Stimulated activated naive CD4-positive, alpha-beta T cell treated with Interleukin-2 at 50 U/mL for 16 hours (primary cell): ENCODE results near the gene MFSD12.
A peak's percentile ranks its signal among the peaks of the same experiment; 100 is the strongest.
"Not testable (repeated sequence)": the region's sequence is repeated elsewhere in the genome, so short reads cannot be mapped to it uniquely, and the experiment has no call there.

Experiments
- DNase-seq: peaks from one replicate; lab custom pipeline; 2025; lab: John Stamatoyannopoulos, UW

The MFSD12 gene

DNA sequence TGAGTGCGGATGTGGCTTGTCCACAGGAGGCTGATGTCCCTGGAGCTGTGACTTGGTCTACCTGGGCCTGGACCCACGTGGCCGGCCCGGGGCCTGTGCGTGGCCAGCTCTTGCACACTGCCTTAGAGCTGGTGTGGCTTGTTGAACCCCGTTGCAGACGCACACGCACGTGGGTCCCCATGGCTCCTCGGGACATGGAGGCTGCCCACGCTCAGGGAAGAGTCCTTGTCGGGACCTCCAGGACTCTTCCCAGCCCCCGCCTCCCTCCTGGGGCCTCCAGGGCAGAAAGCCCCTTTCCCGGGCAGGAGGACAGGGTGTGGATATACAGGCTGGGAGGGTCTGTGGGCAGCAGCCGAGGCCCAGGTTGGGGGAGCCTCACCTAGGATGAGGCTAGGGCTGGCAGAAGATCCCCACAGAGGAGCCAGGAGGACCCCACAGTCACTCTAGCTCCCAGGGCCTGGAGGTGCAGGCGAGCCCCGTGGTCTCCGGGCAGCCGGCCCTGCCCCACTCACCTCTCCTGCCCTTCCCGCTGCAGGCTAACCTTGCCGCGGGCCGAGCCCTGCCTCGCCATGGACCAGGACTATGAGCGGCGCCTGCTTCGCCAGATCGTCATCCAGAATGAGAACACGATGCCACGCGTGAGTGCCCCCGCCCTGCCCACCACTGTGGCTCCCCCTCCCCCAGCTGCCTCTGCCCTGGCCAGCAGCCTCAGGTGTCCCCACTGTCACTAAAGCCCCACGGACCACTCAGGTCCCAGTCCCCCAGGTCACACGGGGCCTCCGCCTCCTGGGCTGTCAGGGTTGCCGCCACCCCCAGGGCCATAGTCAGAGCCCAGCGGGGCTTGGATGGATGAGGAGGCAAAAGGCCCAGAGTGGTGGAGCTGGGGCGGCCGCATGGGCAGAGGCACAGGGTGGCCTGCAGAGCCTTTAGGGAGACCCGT is 34.7 kb downstream of the MFSD12 start:
- no peak for DNase-seq

DNA sequence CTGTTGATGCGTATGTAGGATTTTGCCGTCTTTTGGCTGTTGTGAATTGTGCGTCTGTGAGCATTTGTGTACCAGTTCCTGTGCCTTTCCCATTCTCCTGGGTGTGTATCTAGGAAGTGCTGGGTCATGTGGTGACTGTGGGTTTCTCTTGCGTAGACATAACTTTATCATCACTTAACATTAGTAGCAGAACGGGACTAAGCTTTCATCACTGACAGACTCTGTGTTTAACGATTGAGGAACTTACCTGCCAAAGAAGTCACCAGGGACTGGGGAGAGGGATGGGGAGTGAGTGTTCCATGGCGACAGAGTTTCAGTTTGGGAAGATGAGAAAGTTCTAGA is 36.3 kb downstream of the MFSD12 start:
- DNase-seq = no peak

DNA sequence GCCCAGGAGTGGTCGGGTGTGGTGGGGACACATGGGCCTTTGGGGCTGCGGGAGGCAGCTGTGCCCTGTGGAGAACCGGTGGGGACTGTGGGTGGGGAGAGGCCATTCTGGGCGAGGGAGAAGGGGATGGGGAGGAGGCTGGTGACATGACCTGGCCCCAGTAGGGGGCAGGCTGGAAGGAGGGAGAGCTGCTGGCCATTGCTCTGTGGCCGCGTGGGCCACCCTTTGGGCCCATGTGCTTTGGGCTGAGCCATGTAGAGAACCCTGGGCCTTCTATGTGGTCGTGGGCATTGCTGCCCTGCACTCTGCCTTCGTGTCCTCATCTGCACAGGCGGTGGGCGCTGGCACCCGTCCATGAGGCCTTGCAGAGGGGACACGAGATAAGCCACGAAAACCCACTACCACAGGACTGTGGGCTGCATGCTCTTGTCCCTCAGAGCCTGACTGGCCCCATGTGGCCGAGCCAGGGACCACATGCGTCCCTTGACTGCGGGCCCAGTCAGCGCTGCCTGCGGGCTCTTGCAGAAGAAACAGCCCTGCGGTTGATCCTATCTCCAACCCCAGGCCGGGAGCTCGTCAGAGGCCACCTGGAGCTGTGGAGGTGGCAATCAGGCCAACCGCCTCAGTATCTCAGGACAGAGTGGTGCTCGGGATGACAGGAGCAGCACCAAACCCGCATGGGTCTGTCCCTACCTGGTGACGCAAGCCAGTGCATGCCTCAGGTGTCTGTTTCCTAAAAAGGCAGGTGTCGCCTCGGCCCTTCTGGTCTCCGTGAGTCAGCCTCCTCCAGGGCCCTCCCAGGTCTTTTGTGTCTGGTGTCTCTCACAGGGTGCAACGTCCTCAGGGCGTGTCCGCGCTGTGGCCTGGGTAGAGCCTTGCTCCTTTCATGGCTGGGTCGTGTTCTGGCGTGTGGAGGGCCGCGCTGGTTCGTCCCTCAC is 37.0 kb downstream of the MFSD12 start:
- DNase-seq = no peak

DNA sequence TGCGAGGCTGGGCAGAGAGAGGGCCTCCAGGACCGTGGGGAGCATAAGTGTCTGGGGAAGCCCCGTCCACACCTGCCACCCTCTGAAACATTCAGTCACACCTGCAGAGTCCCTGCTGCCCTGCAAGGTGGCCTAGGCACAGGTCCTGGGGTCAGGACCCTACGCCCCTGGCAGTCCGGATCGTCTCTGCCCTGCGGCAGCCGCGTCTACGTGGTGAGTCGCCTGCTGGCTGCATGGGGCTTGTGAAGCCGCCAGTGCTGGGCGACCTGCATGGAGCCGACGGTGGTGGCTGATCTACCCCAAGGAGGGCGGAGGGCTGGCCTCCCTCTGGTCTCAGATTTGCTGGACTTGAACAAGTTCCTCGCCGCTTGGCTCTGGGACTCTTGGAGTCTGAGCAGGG is 38.3 kb downstream of the MFSD12 start:
- no peak for DNase-seq

DNA sequence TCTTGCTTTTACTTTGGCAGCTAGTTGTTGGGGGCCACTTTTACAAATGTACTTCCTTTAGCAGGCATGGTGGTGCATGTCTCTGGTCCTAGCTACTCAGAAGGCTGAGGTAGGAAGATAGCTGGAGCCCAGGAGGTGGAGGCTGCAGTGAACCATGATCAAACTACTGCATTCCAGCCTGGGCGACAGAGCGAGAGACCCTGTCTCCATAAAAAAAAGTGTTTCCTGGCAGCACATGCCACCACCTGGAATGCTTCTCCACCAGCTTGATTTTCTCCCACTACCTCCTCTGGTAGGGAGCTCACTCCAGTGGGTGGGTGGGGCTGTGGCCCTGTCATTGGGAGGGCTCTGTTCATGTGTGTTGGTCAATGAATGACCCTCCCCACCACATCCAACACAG is 38.7 kb downstream of the MFSD12 start:
- DNase-seq = no peak

DNA sequence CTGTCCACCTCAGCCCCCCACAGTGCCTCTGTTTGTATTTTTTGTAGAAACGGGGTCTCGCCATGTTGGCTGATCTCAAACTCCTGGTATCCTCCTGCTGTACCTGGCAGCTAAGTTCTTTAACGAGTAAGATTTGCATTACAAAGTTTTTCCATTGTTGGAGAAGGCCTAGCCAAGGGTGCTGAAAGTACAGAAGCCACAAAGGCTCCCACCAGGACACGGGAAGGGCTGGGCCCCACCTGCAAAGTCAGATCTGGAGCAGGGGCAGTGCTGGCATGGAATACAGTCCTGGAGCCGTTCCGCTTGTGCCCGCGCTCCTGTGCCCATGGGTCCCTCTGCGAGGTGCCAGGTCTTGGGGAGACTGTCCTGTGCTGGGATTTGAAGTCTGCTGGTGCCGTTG is 39.1 kb downstream of the MFSD12 start:
- DNase-seq = no peak

DNA sequence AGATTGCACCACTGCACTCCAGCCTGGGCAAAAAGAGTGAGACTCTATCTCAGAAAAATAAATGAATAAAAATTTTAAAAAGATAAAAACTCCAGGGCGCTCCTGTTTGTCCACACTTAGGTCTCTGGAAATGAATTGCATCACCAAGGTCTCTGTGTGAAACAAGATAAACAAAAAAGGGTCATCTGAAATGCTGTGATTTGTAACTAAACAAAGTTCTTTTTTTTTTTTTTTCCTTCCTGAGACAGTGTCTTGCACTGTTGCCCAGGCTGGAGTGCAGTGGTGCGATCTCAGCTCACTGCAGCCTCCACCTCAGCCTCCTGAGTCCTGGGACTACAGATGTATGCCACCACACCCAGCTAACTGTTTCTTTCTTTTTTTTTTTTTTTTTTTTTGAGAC is 39.7 kb downstream of the MFSD12 start:
- DNase-seq = no peak

DNA sequence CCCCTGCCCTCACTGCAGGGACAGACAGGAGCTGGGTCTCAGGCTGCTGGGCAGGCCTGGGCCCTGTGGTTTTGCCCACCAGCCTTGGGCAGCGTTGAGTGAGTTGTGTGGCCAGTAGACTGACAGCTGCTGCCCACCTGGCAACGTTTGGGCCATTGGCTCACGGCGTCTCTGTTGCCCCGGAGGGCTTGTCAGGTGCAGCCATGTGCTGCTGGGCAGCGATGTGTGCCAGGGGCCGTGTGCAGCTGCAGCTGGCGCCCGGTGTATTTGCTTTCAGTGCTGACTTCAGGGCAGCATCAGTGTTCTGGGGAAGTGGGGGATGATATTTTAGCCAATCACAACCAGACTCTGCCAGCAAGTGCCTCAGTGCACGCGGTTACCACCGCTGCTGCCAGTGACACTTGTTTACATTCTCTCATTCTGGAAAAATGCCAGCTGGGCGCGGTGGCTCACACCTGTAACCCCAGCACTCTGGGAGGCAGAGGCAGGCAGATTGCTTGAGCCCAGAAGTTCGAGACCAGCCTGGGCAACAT is 40.6 kb downstream of the MFSD12 start:
- no peak for DNase-seq

DNA sequence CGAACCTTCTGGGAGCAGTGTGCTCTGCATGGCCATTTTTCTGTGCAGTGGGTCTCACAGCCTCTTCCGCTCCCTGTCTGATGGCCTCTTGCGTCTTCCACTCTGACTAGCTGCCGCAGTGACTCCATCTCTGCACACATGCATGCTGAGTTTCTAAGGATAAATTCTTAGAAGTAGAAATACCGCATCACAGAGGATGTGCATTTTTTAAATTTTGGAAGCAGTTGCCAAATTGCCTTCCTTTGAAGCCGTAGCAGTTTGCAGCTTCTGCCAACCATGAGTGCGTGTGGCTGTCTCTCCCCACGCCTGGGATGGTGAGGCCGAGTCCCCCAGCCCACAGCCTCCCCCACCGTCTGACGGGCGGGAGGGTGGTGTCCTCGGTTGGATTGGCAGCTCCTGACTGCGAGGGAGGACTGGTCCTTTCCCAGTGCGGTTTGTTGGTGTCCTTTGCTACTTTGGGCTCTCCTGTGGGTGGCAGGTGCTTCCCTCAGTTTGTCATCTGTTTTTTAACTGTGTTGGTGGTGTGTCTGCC is 41.4 kb downstream of the MFSD12 start:
- no peak for DNase-seq

DNA sequence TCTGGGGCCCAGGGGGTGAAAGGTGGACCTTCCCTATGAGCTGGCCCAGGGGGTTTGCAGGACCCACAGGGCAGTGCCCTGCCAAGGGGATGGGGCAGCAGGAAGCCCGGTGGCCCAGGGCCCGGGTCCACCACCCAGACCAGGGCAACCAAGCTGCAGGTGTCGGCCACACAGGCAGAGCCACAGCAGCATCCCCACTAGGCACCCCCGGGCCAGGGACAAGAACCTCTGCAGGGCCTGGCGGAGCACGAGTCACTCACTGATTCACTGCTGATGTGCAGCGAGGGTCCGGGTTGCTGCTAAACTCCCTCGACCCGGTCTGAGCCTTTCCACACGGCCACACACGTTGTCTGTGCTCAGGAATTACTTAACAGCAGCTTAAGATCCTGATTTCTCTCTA is 42.5 kb downstream of the MFSD12 start:
- no peak for DNase-seq

DNA sequence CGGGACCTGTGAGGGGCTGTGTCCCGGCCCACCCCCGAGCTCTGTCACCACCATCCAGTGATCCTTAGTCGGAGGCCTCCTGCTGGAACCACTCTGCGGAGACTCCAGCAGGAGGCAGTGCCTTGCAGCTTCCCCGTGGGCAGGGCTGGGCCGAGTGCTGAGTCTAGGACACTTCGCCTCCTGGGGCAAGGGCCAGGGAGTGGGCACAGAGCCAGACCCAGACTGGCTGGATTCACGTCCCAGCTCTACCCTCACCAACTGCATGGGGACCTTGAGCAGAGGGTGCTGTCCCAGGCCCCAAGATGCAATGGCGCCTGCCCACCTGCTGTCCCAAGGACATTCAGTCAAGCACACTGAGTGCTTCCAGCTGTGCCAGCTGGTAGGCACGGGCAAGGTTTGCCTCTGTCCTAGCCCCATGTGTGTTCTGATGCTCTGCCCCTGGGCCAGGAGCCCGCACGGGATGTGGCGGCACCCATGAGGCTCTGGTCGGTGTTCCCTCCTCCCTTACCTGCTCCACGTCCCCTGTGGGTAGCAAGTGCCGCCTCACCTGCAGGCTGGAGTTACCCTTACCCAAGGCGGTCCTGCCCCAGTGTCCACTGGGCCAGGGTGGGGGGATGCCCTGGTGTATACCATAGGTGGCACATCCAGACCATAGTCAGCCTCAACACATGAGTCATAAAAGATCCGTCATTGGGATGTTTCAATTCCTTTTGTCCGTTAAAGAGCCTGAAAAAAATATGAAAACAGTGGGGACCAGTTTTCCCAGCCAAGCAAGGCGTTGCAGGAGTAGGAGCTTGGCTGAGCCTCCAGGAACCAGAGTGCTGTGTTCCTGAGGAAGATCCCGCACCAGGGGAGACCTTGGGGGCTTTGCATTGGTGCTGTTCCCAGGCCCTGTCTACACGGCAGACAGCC is 43.9 kb downstream of the MFSD12 start:
- no peak for DNase-seq

DNA sequence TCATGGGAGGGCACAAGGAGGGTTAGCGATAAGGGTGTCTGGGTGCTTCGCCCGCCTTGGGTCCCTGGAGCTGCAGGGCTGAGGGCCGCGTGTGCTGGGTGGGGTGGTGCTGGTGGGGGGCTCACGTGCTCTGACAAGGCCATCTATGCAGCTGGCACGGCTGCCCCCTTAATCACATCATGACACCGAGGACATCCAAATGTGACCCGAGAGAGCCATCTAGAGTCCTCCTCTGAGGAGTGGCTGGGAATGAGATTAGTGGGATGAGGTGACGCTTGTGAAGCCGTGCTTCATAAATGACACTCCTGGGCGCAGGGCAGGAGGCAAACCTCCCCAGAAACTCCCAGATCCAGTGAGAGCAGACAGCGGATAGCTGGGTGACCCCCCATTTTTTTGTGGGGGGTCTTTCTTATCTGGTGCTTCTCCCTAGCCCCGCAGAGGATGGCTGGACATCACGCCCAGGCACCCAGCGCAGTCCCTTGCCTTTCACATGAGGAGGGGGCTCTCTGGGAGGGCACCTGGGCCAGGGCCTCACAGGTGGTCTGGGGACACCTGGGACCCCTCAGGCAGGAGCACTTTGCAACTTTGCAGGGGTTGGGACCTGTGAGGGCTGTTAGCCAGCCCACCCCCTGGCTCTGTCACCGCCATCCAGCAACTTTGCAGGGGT is 44.7 kb downstream of the MFSD12 start:
- DNase-seq = no peak

DNA sequence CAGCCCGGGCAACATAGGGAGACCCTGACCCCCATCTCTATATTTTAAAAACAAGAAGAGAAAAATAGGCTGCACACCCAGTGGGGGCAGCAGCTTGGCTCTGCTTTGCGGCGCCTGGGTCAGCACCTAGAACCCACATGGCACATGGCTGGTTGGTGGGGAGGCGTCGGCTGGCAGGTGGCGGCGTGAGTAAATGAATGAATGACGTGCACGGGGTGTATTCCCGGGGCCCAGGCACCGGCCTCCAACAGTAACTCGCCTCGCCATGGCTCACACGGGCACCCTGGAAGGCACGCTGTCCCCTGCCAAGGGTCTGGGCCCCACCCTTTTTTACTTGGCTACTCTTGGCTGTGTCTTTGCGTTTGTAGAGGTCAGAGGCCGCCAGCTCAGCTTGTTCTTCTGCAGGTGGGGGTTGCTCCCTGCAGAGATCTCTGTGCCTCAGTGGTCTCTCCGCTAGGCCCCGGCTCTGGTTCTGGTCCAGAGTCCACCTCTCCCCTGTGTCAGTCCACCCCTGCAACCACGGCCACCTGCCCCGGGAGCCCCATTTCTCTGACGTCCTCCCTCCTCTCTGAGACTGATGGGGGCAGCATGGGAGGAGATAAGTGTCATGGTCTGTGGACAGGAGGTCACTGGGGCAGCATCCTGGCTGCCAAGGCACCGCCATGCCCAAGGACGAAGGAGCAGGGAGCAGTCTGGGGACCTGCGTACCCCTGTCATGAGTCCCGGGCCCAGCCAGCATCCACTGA is 45.7 kb downstream of the MFSD12 start:
- DNase-seq = no peak

DNA sequence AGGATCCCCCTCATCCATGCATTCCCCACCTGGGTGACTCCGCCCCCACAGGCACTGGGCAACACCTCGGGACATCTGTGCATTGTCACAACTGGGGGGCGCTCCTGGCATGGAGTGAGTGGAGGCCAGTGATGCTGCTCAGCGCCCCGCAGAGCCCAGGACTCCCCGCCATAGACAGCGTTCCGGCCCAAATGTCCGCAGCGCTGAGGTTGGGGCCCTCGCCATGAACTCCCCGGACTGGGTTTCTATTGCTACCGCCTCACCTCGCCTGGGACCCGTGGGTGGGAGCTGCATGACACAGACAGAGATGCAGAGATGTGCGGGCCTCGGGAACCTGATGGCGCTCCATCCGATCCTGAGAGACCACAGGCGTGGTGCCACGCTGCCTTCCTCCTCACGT is 46.7 kb downstream of the MFSD12 start:
- no peak for DNase-seq

DNA sequence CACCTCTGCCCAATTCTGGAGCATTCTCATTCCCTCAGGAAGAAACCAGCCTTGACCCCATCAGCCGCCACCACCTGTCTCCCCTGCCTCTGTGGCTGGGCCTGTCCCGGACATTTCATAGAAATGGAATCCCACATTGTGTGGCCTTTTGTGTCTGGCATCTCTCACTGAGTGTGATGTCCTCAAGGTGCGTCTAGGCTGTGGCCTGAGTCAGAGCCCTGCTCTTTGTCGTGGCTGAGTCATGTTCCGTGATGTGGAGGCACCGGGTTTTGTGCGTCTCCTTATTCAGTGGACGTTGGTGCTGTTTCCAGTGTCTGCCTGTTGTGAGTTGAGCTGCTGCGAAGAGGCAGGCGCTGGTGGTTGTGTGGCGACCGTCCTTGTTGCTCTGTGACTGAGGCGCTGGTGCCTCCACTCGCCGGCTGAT is 47.8 kb downstream of the MFSD12 start:
- DNase-seq = peak; percentile 28

DNA sequence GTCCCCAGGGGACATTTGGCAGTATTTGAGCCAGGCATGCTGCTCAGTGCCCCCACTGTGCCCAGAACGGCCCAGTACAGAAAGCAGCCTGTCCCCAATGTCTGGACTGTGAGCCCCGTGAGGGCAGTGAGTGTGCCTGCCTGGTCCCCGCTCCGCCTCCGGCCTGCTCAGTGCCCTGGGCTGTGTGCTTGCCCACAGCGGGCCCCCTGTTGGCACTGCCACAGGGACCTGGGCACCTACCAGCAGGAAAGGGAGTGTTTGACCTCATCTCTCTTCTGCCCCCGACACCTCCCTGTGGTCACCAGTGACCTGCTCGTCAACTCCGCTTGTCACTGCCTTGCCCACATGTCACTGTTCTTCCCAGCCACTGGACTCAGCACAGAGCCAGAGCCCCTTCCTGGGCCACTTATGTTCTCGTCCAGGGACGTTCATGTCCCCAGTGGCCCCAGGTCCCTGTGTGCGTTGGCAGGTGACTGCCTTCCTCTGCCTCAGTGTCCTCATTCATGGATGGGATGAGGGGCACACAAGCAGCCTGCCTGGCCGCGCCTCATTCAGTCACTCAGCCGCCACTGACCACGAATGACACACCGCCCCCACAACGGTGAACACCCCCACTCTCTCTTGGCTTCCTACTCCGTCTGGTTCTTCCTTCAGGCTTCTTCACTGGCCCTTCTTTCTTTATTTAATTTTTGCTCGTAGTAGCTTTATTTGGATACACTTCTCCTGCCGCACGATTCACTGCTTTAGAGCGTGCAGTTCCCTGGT is 48.4 kb downstream of the MFSD12 start:
- no peak for DNase-seq

DNA sequence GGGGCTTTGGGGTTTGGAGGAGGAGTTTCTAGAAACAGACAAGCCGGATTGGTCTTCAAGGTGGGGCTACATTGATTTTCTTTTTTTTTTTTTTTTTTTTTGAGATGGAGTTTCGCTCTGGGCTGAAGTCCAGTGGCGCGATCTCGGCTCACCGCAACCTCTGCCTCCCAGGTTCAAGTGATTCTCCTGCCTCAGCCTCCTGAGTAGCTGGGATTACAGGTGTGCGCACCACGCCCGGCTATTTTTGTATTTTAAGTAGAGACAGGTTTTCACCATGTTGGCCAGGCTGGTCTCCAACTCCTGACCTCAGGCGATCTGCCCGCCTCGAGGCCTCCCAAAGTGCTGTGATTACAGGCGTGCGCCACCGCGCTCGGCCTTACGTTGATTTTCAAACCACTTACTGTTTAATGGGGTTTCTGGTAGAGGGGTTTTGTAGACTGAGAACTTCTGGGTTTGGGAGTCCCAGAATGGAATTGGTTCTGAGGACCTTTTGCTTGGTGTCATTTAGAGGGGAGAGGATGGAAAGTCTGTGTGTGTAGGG is 49.2 kb downstream of the MFSD12 start:
- DNase-seq = not testable (repeated sequence)

DNA sequence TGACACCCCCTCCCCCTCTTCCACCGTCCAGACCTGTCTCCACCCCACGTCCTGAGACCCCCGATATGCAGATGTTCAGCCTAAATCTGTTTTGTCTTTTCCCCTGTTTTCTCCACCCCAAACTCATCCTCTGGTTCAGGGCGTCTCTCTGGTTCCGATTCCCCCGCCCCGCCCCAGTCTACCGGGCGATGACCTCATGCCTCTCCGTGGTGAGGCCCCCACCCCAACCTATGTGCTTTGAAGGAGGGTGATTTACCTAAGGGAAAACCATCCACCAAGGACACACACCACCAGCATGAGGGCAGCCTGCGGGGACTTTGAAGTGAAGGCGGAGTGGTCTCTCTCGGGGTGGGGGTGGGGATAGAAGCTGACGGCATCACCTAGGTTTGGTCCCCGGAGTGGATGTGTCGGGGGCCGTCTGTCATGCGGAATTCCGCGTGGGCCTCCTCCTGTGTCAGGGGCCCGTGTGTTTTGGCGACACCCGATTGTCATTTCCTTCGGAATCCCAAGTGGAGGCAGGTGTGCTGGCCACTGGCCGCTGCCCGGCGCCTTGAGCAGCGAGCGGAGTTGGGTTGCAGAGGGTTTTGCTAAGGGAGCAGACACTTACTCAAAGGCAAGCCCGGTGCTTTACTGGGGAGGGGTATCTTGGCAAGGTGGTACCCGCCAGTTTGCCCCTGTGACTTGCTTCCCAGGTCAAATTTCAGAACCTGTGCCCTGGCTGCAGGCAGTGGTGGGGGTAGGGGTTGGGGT is 49.8 kb downstream of the MFSD12 start:
- DNase-seq = peak; percentile 50
